ENCODE data around the gene OTUB1.

DNA sequence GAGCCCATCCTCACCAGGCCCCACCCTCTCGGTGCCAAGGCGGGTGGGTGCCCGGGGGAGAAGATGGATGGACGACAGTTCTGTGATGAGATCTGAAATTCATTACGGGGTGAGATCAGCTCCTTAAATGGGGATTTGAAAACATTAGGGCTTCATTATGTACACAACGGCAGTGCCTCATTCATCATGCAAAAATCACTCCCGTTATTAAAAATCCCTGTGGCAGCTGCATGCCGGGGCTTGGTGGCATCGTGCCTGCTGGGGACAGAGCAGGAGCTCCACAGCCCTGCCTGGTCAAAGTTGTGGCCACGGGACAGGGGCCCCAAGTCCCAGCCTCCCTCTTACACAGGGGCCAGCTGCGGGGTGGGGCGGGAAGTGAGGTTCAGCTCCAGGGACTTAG is 20.2 kb downstream of the OTUB1 start:
- TF ChIP-seq, protein P1, sequence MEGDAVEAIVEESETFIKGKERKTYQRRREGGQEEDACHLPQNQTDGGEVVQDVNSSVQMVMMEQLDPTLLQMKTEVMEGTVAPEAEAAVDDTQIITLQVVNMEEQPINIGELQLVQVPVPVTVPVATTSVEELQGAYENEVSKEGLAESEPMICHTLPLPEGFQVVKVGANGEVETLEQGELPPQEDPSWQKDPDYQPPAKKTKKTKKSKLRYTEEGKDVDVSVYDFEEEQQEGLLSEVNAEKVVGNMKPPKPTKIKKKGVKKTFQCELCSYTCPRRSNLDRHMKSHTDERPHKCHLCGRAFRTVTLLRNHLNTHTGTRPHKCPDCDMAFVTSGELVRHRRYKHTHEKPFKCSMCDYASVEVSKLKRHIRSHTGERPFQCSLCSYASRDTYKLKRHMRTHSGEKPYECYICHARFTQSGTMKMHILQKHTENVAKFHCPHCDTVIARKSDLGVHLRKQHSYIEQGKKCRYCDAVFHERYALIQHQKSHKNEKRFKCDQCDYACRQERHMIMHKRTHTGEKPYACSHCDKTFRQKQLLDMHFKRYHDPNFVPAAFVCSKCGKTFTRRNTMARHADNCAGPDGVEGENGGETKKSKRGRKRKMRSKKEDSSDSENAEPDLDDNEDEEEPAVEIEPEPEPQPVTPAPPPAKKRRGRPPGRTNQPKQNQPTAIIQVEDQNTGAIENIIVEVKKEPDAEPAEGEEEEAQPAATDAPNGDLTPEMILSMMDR (IDR thresholded peaks at IDR 0.05): no peak
- TF ChIP-seq EZH2 (IDR thresholded peaks at IDR 0.05; ENCODE audit: borderline replicate concordance, insufficient read depth, low read depth, low read length, poor library complexity, severe bottlenecking): no peak
